Astrocyte of the cerebellum (primary cell): Measurements from ENCODE around the gene SLC51A.

Source experiments
- DNase-seq: peaks from one replicate; pipeline ENCODE4 v3.0.0-alpha.2; 2011; ENCODE audit warnings: low read depth
- H3K4me3 ChIP-seq: 2 replicates; pipeline ENCODE4 v1.5.1; 2011; ENCODE audit warnings: mild to moderate bottlenecking, low read depth, low read length, moderate library complexity
- CTCF ChIP-seq: IDR thresholded peaks from 2 replicates; pipeline ENCODE4 v1.5.1; 2012; ENCODE audit warnings: low read length, low read depth, moderate library complexity, mild to moderate bottlenecking; ENCODE audit errors: missing control alignments
- in situ Hi-C: cut with HindIII; loops from 2 replicates; pipeline ENCODE4 v1.10.0; 2017; ENCODE audit warnings: low sequenced_read_pairs

Gene SLC51A

GRCh38 chr3:196220991-196221390, 4.7 kb downstream of the SLC51A start:
- H3K4me3 ChIP-seq, result no peak overlapping the region
- TF ChIP-seq CTCF, result no peak
- DNase-seq, result no peak
- in situ Hi-C loops, result loop anchor here (10.0 kb wide), 1 partner anchor 46 kb away; no protein-coding TSS in a partner anchor

GRCh38 chr3:196222876-196223595, 6.7 kb downstream of the SLC51A start:
- no peak overlapping the region for H3K4me3 ChIP-seq
- no peak for DNase-seq
- in situ Hi-C loops, result loop anchor here (10.0 kb wide), 1 partner anchor 48 kb away; no protein-coding TSS in a partner anchor
- TF ChIP-seq CTCF, result no peak

DNA sequence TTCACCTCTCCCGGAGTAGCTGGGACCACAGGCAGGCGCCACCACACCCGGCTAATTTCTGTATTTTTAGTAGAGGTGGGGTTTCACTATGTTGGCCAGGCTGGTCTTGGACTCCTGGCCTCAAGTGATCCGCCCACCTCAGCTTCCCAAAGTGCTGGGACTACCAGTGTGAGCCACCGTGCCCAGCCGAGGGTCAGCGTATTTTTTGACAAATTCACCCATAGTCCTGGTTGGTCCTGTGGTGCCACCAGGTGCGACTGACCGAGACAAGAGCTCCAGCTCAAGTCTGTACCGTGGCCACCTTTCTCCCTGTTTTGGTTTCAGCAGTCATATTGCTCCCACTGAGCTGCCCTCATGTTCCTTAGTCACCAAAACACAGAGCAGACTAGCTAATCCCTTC, 8.8 kb downstream of the SLC51A start:
- DNase-seq, result no peak
- no peak for TF ChIP-seq CTCF
- H3K4me3 ChIP-seq, result no peak overlapping the region
- in situ Hi-C loops, result loop anchor here (10.0 kb wide), 1 partner anchor 50 kb away; no protein-coding TSS in a partner anchor

GRCh38 chr3:196225763-196226364, 9.5 kb downstream of the SLC51A start:
- no peak overlapping the region for H3K4me3 ChIP-seq
- in situ Hi-C loops, result loop anchor here (10.0 kb wide), 1 partner anchor 51 kb away; no protein-coding TSS in a partner anchor
- no peak for TF ChIP-seq CTCF
- no peak for DNase-seq

DNA sequence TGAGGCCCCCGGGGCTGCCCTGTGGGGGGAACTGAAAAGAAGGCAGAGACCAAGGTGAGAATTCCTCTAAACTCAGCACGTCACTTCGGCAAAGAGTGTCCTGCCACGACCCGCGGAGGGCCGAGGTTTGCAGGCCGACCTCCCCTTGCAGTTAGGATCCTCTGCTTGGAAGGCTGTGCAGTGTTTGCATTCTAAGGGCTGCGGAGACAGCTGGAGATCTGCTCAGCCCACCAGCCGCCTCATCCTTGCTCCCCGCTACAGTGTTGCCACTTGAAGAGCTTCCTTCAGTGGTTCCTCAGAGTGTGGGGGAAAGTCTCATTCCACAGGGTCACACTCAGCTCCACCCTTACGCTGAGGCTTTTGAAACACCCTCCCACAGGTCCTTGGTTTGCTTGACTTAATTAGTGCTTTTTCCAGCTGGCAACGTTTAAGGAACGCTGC, 10.8 kb downstream of the SLC51A start:
- in situ Hi-C loops, result loop anchor here (10.0 kb wide), 1 partner anchor 52 kb away; no protein-coding TSS in a partner anchor
- H3K4me3 ChIP-seq, result no peak overlapping the region
- TF ChIP-seq CTCF, result no peak
- DNase-seq, result no peak

- no peak for DNase-seq
- H3K4me3 ChIP-seq, result no peak overlapping the region
- in situ Hi-C loops, result loop anchor here (10.0 kb wide), 1 partner anchor 53 kb away; no protein-coding TSS in a partner anchor
- TF ChIP-seq CTCF, result no peak
Observed at GRCh38 chr3:196227629-196228493, 11.5 kb downstream of the SLC51A start.
